PC-3 (cell line): Measurements from ENCODE around the gene BPIFB2. TPM values are rescaled to one million over a fixed set of nuclear protein-coding genes. Genes with fewer than 3 reads are reported as not detected.

Experiments
- ATAC-seq: fragments of 200-7000 bp; cut with Tn5 transposase; 2 replicates; pipeline ENCODE4 v1.9.1; 2020; ENCODE audit warnings: mild to moderate bottlenecking, moderate library complexity
- BruUV-seq: library from RNA; stranded (reverse); fragments of 400-500 nt; replicated peaks from 2 replicates; lab custom pipeline; 2021; lab: Mats Ljungman, UMichigan
- CTCF ChIA-PET: fragments of 300-600 bp; sonication (Branson Sonifier 250); formaldehyde crosslinking; loops from one replicate; lab custom pipeline; 2022; ENCODE audit warnings: antibody characterized with exemption; lab: Charles Lee
- POLR2A ChIA-PET: fragments of 300-600 bp; sonication (Branson Sonifier 250); formaldehyde crosslinking; loops from one replicate; lab custom pipeline; 2022; ENCODE audit warnings: antibody characterized with exemption; ENCODE audit not compliant: unreplicated experiment; lab: Charles Lee
- DNase-seq: peaks from one replicate; pipeline ENCODE4 v3.0.0-alpha.2; 2015
- H2AFZ ChIP-seq: fragments of 300-600 bp; sonication (generic); 2 replicates; pipeline ENCODE4 v1.6.0; 2016; ENCODE audit warnings: antibody characterized with exemption, low read length
- H3F3A ChIP-seq: fragments of 300-600 bp; sonication (generic); one replicate; pipeline ENCODE4 v1.6.0; 2017; ENCODE audit warnings: antibody characterized with exemption, low read length, control low read depth, mild to moderate bottlenecking; ENCODE audit not compliant: unreplicated experiment
- H3K27ac ChIP-seq: fragments of 300-600 bp; sonication (generic); 2 replicates; pipeline ENCODE4 v1.5.1; 2016; ENCODE audit warnings: mild to moderate bottlenecking, low read length
- H3K27me3 ChIP-seq: fragments of 300-600 bp; sonication (generic); 2 replicates; pipeline ENCODE4 v1.6.1; 2016; ENCODE audit warnings: low read length, mixed read lengths
- H3K36me3 ChIP-seq: fragments of 300-600 bp; sonication (generic); 2 replicates; pipeline ENCODE4 v1.6.1; 2016; ENCODE audit warnings: low read depth, mixed run types, low read length, mixed read lengths
- H3K4me1 ChIP-seq: fragments of 300-600 bp; sonication (generic); 2 replicates; pipeline ENCODE4 v1.5.1; 2016; ENCODE audit warnings: low read length; ENCODE audit not compliant: insufficient read depth
- H3K4me2 ChIP-seq: fragments of 300-600 bp; sonication (generic); 2 replicates; pipeline ENCODE4 v1.6.0; 2016; ENCODE audit warnings: low read length
- H3K4me3 ChIP-seq: fragments of 300-600 bp; sonication (generic); 2 replicates; pipeline ENCODE4 v1.5.1; 2016; ENCODE audit warnings: mild to moderate bottlenecking, low read length, mixed read lengths
- H3K79me2 ChIP-seq: fragments of 300-600 bp; sonication (generic); 2 replicates; pipeline ENCODE4 v1.6.1; 2017; ENCODE audit warnings: low read length, mixed read lengths
- H3K9ac ChIP-seq: fragments of 300-600 bp; sonication (generic); 2 replicates; pipeline ENCODE4 v1.6.0; 2016; ENCODE audit warnings: mild to moderate bottlenecking, low read length
- H3K9me2 ChIP-seq: fragments of 300-600 bp; sonication (generic); replicated peaks from 2 replicates; pipeline ENCODE4 v1.6.1; 2016; ENCODE audit warnings: mixed run types, low read length, mixed read lengths
- H3K9me3 ChIP-seq: fragments of 300-600 bp; sonication (generic); 2 replicates; pipeline ENCODE4 v1.6.1; 2016; ENCODE audit warnings: low read length, mixed read lengths
- H4K20me1 ChIP-seq: fragments of 300-600 bp; sonication (generic); 2 replicates; pipeline ENCODE4 v1.6.1; 2016; ENCODE audit warnings: low read length, mixed read lengths
- CTCF ChIP-seq: fragments of 300-600 bp; sonication (generic); conservative IDR thresholded peaks from 2 replicates; pipeline ENCODE4 v1.5.1; 2017; ENCODE audit warnings: antibody characterized with exemption, low read depth, mild to moderate bottlenecking, low read length
- EZH2 ChIP-seq: fragments of 300-600 bp; sonication (generic); IDR thresholded peaks from one replicate; pipeline ENCODE4 v1.6.1; 2017; ENCODE audit warnings: antibody characterized with exemption, mild to moderate bottlenecking, low read length; ENCODE audit not compliant: unreplicated experiment
- EZH2phosphoT487 ChIP-seq: fragments of 300-600 bp; sonication (generic); IDR thresholded peaks from 2 replicates; pipeline ENCODE4 v1.6.1; 2018; ENCODE audit warnings: mild to moderate bottlenecking, antibody characterized with exemption, low read length, borderline replicate concordance
- intact Hi-C: fragments of 100-400 bp; cut with micrococcal nuclease; formaldehyde crosslinking; loops from 2 replicates; pipeline ENCODE4 v1.9.0; 2023
- total RNA-seq: library from RNA; depleted of rRNA; stranded (reverse); fragments of >200 nt; gene quantifications from 2 replicates; pipeline ENCODE4 v1.2.3, GENCODE V29; 2014

BPIFB2 gene
- total RNA-seq, 1 experiment from 2014 or later: not detected

- intact Hi-C loops: no loop called here
- TF ChIP-seq EZH2phosphoT487 (no peak), CTCF (no peak), EZH2 (no peak)
- H3K36me3 ChIP-seq: no peaks in the 10 kb centered on the region
- no peaks in the 10 kb centered on the region for H3K9me2 ChIP-seq
- no peak overlapping the region for H3K4me3 ChIP-seq
- H4K20me1 ChIP-seq: no peaks in the 10 kb centered on the region
- no peaks in the 10 kb centered on the region for H3K9me3 ChIP-seq
- H3F3A ChIP-seq: no peaks in the 10 kb centered on the region
- no TSS peak for BruUV-seq
- DNase-seq (no peak), ATAC-seq (no peak)
- ChIA-PET CTCF (no interaction called here), POLR2A (no interaction called here)
- H3K27ac ChIP-seq: no peak overlapping the region
- no peak overlapping the region for H3K4me2 ChIP-seq
- peaks cover 48% of the 10 kb centered on the region for H3K27me3 ChIP-seq
- no peaks in the 10 kb centered on the region for H3K79me2 ChIP-seq
- H3K9ac ChIP-seq: no peak overlapping the region
- H2AFZ ChIP-seq: no peak overlapping the region
- no peaks in the 10 kb centered on the region for H3K4me1 ChIP-seq
These were observed 17.1 kb upstream of the BPIFB2 start for GRCh38 chr20:32990426-32990825.

- ChIA-PET CTCF (no interaction called here), POLR2A (no interaction called here)
- no peak overlapping the region for H3K27ac ChIP-seq
- intact Hi-C loops: no loop called here
- H4K20me1 ChIP-seq: no peaks in the 10 kb centered on the region
- no TSS peak for BruUV-seq
- DNase-seq (no peak), ATAC-seq (no peak)
- H3K9me3 ChIP-seq: no peaks in the 10 kb centered on the region
- no peak overlapping the region for H3K9ac ChIP-seq
- no peak overlapping the region for H3K4me2 ChIP-seq
- no peaks in the 10 kb centered on the region for H3K9me2 ChIP-seq
- no peaks in the 10 kb centered on the region for H3F3A ChIP-seq
- no peak for TF ChIP-seq CTCF
- TF ChIP-seq EZH2phosphoT487: no peak
- TF ChIP-seq EZH2: no peak
- H3K4me3 ChIP-seq: no peak overlapping the region
- H2AFZ ChIP-seq: no peak overlapping the region
- H3K4me1 ChIP-seq: no peaks in the 10 kb centered on the region
- H3K27me3 ChIP-seq: peaks cover 55% of the 10 kb centered on the region
- no peaks in the 10 kb centered on the region for H3K79me2 ChIP-seq
- H3K36me3 ChIP-seq: no peaks in the 10 kb centered on the region
These were observed 16.1 kb upstream of the BPIFB2 start for GRCh38 chr20:32991383-32991782.

GRCh38 chr20:32991792-32992641, 15.5 kb upstream of the BPIFB2 start:
- TF ChIP-seq CTCF (no peak), EZH2phosphoT487 (no peak), EZH2 (no peak)
- H3K79me2 ChIP-seq: no peaks in the 10 kb centered on the region
- no peaks in the 10 kb centered on the region for H3K36me3 ChIP-seq
- ChIA-PET POLR2A (no interaction called here), CTCF (no interaction called here)
- no TSS peak for BruUV-seq
- H4K20me1 ChIP-seq: no peaks in the 10 kb centered on the region
- intact Hi-C loops: no loop called here
- no peaks in the 10 kb centered on the region for H3K4me1 ChIP-seq
- H3K4me3 ChIP-seq: no peak overlapping the region
- ATAC-seq: no peak
- H2AFZ ChIP-seq: no peak overlapping the region
- H3K9ac ChIP-seq: no peak overlapping the region
- H3K27me3 ChIP-seq: peaks cover 58% of the 10 kb centered on the region
- H3K27ac ChIP-seq: no peak overlapping the region
- no peak overlapping the region for H3K4me2 ChIP-seq
- H3K9me2 ChIP-seq: no peaks in the 10 kb centered on the region
- H3K9me3 ChIP-seq: no peaks in the 10 kb centered on the region
- DNase-seq: no peak
- no peaks in the 10 kb centered on the region for H3F3A ChIP-seq
